Stomach (tissue), 4 donors: ENCODE measurements around the gene COPE.
"Not testable (repeated sequence)": the region's sequence is repeated elsewhere in the genome, so short reads cannot be mapped to it uniquely, and the experiment has no call there.

Experiments
- EP300 ChIP-seq: sonication (generic); formaldehyde crosslinking; IDR thresholded peaks from one replicate; pipeline ENCODE4 v1.6.1; 2017; ENCODE audit warnings: antibody characterized with exemption
- TF ChIP-seq, protein P1 (sequence below), 7 experiments: fragments of 450-650 bp in 4 of 7; fragments of 200-600 bp in 3 of 7; sonication (generic) in 3 of 7; IDR thresholded peaks; one replicate each; pipeline ENCODE4 v1.5.1; 2016 to 2019; ENCODE audit warnings: antibody characterized with exemption in 7 of 7, control low read depth in 2 of 7, mild to moderate bottlenecking in 1 of 7

DNA sequence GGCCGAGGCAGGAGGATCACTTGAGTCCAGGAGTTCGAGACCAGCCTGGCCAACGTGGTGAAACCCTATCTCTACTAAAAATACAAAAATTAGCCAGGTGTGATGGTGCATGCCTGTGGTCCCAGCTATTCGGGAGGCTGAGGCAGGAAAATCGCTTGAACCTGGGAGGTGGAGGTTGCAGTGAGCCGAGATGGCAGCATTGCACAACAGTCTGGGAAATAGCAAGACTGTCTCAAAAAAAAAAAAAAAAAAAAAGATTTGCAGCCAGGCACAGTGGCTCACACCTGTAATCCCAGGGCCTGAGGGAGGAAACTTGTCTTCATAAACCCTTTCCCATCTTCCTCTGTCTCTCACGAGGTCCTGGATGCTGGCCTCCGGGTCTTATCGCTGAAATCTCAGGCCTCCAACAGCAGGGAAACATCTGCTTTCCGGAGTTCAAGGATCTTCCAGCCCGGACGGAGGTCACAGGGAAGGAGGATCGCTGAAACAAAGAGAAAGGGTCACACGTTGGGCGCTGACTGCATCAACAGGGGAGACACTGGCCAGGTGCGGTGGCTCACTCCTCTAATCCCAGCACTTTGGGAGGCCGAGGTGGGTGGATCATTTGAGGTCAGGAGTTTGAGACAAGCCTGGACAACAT, 33.3 kb upstream of the COPE start:
- TF ChIP-seq, protein P1, sequence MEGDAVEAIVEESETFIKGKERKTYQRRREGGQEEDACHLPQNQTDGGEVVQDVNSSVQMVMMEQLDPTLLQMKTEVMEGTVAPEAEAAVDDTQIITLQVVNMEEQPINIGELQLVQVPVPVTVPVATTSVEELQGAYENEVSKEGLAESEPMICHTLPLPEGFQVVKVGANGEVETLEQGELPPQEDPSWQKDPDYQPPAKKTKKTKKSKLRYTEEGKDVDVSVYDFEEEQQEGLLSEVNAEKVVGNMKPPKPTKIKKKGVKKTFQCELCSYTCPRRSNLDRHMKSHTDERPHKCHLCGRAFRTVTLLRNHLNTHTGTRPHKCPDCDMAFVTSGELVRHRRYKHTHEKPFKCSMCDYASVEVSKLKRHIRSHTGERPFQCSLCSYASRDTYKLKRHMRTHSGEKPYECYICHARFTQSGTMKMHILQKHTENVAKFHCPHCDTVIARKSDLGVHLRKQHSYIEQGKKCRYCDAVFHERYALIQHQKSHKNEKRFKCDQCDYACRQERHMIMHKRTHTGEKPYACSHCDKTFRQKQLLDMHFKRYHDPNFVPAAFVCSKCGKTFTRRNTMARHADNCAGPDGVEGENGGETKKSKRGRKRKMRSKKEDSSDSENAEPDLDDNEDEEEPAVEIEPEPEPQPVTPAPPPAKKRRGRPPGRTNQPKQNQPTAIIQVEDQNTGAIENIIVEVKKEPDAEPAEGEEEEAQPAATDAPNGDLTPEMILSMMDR (IDR thresholded peaks at IDR 0.05) = not testable (repeated sequence)
- TF ChIP-seq EP300 = not testable (repeated sequence)
